B cell (primary cell): ENCODE results near the gene ADAMTS12. TPM values are rescaled to one million over a fixed set of nuclear protein-coding genes. Genes with fewer than 3 reads are reported as not detected.

Experiments
- ATAC-seq: fragments of 200-7000 bp; cut with Tn5 transposase; one replicate; pipeline ENCODE4 v1.10.0; 2021; ENCODE audit warnings: low read depth, mild to moderate bottlenecking, moderate number of reproducible peaks, moderate library complexity
- CTCF ChIA-PET: fragments of 350-600 bp; sonication (Branson Sonifier 250); formaldehyde crosslinking; loops from one replicate; lab custom pipeline; 2021; ENCODE audit warnings: antibody characterized with exemption, inconsistent platforms; lab: Charles Lee
- POLR2A ChIA-PET: fragments of 350-600 bp; sonication (Branson Sonifier 250); formaldehyde crosslinking; loops from one replicate; lab custom pipeline; 2021; ENCODE audit warnings: antibody characterized with exemption; lab: Charles Lee
- DNase-seq: peaks from one replicate; pipeline ENCODE4 v3.0.0; 2013
- H2AFZ ChIP-seq: 2 replicates; pipeline ENCODE4 v1.6.1; 2012; ENCODE audit warnings: mild to moderate bottlenecking, low read depth, low read length; ENCODE audit not compliant: insufficient read depth, poor library complexity, severe bottlenecking
- H3K27ac ChIP-seq, 2 donors: 1 replicate in 1 of 2; 2 replicates in 1 of 2; pipeline ENCODE4 v1.5.1; 2012 to 2013; ENCODE audit warnings: low read length in 2 of 2, mild to moderate bottlenecking in 2 of 2, moderate library complexity in 1 of 2
- H3K27me3 ChIP-seq, 4 experiments: fragments of 200-600 bp in 1 of 4; sonication (generic) in 1 of 4; replicated peaks in 1 of 4; 1 replicate in 2 of 4; 2 replicates in 2 of 4; pipeline versions ENCODE4 v1.6.1 to v1.7.0; 2013 to 2016; ENCODE audit warnings: low read length in 3 of 4, mild to moderate bottlenecking in 2 of 4, mixed read lengths in 1 of 4, moderate library complexity in 1 of 4; ENCODE audit not compliant: insufficient read depth in 4 of 4, control insufficient read depth in 3 of 4; ENCODE audit errors: control extremely low read depth in 1 of 4
- H3K36me3 ChIP-seq, 2 experiments: replicated peaks in 1 of 2; 1 replicate in 1 of 2; 2 replicates in 1 of 2; pipeline versions ENCODE4 v1.6.1 to v1.7.1; 2013; ENCODE audit warnings: low read length in 1 of 2; ENCODE audit not compliant: insufficient read depth in 2 of 2, control insufficient read depth in 1 of 2; ENCODE audit errors: control extremely low read depth in 1 of 2, extremely low read depth in 1 of 2
- H3K4me1 ChIP-seq, 2 donors: fragments of 200-600 bp in 1 of 2; sonication (generic) in 1 of 2; 1 replicate in 1 of 2; 2 replicates in 1 of 2; pipeline versions ENCODE4 v1.5.1 to v1.6.1; 2013 to 2017; ENCODE audit warnings: low read length in 2 of 2; ENCODE audit not compliant: control insufficient read depth in 2 of 2, insufficient read depth in 2 of 2
- H3K4me2 ChIP-seq: replicated peaks from 2 replicates; pipeline ENCODE3; 2012; ENCODE audit warnings: mild to moderate bottlenecking, low read depth, low read length; ENCODE audit not compliant: poor library complexity, severe bottlenecking
- H3K4me3 ChIP-seq, 5 experiments: fragments of 200-600 bp in 1 of 5; sonication (generic) in 1 of 5; 1 replicate in 3 of 5; 2 replicates in 2 of 5; pipeline versions ENCODE4 v1.5.1 to v1.7.0; 2011 to 2016; ENCODE audit warnings: low read length in 4 of 5, mild to moderate bottlenecking in 4 of 5, low read depth in 2 of 5, control low read depth in 1 of 5, moderate library complexity in 1 of 5; ENCODE audit not compliant: insufficient read depth in 1 of 5; ENCODE audit errors: control extremely low read depth in 1 of 5, extremely low read depth in 1 of 5
- H3K79me2 ChIP-seq: fragments of 200-600 bp; sonication (generic); one replicate; pipeline ENCODE4 v1.6.0; 2016; ENCODE audit warnings: low read length; ENCODE audit not compliant: control insufficient read depth, insufficient read depth
- H3K9ac ChIP-seq: fragments of 200-600 bp; sonication (generic); 2 replicates; pipeline ENCODE4 v1.6.1; 2017; ENCODE audit warnings: mild to moderate bottlenecking, low read length, moderate library complexity
- H3K9me3 ChIP-seq, 3 donors: one replicate each; pipeline versions ENCODE4 v1.6.1 to v1.7.1; 2013; ENCODE audit warnings: low read length in 2 of 3; ENCODE audit not compliant: control insufficient read depth in 2 of 3, insufficient read depth in 1 of 3; ENCODE audit errors: control extremely low read depth in 1 of 3
- H4K20me1 ChIP-seq: 2 replicates; pipeline ENCODE4 v1.6.0; 2012; ENCODE audit warnings: mild to moderate bottlenecking, low read length; ENCODE audit not compliant: insufficient read depth, control insufficient read depth, poor library complexity, severe bottlenecking
- H3K27ac Mint-ChIP-seq: one replicate; pipeline ENCODE4 v1.8.0; 2021; ENCODE audit warnings: mixed read lengths
- H3K27me3 Mint-ChIP-seq: one replicate; pipeline ENCODE4 v1.8.0; 2021; ENCODE audit warnings: mixed read lengths
- H3K4me1 Mint-ChIP-seq: one replicate; pipeline ENCODE4 v1.8.0; 2021; ENCODE audit warnings: mixed read lengths
- H3K4me3 Mint-ChIP-seq: one replicate; pipeline ENCODE4 v1.8.0; 2021; ENCODE audit warnings: mixed read lengths
- H3K9me3 Mint-ChIP-seq: one replicate; pipeline ENCODE4 v1.8.0; 2022; ENCODE audit warnings: mixed read lengths; ENCODE audit not compliant: insufficient read depth
- CTCF ChIP-seq: fragments of 200-600 bp; IDR thresholded peaks from one replicate; pipeline ENCODE4 v1.8.0; 2022; ENCODE audit warnings: antibody characterized with exemption, mild to moderate bottlenecking
- EZH2 ChIP-seq: IDR thresholded peaks from 2 replicates; pipeline ENCODE4 v1.6.1; 2012; ENCODE audit warnings: borderline replicate concordance, low read depth, mild to moderate bottlenecking, moderate library complexity, low read length; ENCODE audit not compliant: insufficient read depth, poor library complexity, severe bottlenecking
- WGBS: methylation state at CpG from one replicate; pipeline ENCODE4 v1.1.5; 2013; ENCODE audit warnings: missing lambda C conversion rate; ENCODE audit not compliant: insufficient coverage; 5-methylcytosine and 5-hydroxymethylcytosine counted together
- intact Hi-C: fragments of 100-400 bp; cut with micrococcal nuclease; formaldehyde crosslinking; loops from one replicate; pipeline ENCODE4 v1.10.0; 2022
- polyA plus RNA-seq: library from polyadenylated mRNA; depleted of rRNA; stranded (reverse); fragments of >200 nt; gene quantifications from 2 replicates; pipeline ENCODE4 v1.2.3, GENCODE V29; 2012
- total RNA-seq, 2 donors: library from RNA; stranded (reverse); fragments of 120-200 nt in 1 of 2; gene quantifications; 1 replicate in 1 of 2; 2 replicates in 1 of 2; pipeline versions ENCODE4 v1.2.3 to v1.2.4, GENCODE V29; 2013 to 2022

Gene ADAMTS12
- total and polyA plus RNA-seq, 2 donors (not counting 1 experiment from before 2014, with no cell fraction given): not detected

- peaks cover 26% of the 10 kb centered on the region for H3K27me3 Mint-ChIP-seq
- H3K4me1 Mint-ChIP-seq: peaks cover 17% of the 10 kb centered on the region
- Histone ChIP-seq H3K79me2 (no peaks in the 10 kb centered on the region), H3K27ac (no peak overlapping the region), H3K4me3 (no peak overlapping the region), H3K4me1 (peaks cover 13 to 20% of the 10 kb centered on the region in 2 donors), H4K20me1 (no peaks in the 10 kb centered on the region), H3K27me3 (peaks cover 0 to 35% (median 22%) of the 10 kb centered on the region in 4 experiments), H3K9ac (no peak overlapping the region), H3K9me3 (peaks cover 0 to 21% (median 0%) of the 10 kb centered on the region in 3 donors), H3K4me2 (no peak overlapping the region), H2AFZ (peak overlapping the region; percentile 9), H3K36me3 (no peaks in the 10 kb centered on the region)
- ATAC-seq (peak; percentile 33), DNase-seq (peak; percentile 13)
- intact Hi-C loops: loop anchor here (1.0 kb wide), 2 partner anchors 345 to 492 kb away; no protein-coding TSS in a partner anchor
- no peaks in the 10 kb centered on the region for H3K9me3 Mint-ChIP-seq
- TF ChIP-seq CTCF: no peak
- no peak for TF ChIP-seq EZH2
- CTCF ChIA-PET: interaction anchor here (1.2 to 4.4 kb wide), 8 partner anchors 10 to 498 kb away, joined by 3 to 97 read pairs (median 14); no protein-coding TSS in a partner anchor
- 67% methylated on average over 1 of the region's 3 CpGs for WGBS
- H3K4me3 Mint-ChIP-seq: no peak overlapping the region
- POLR2A ChIA-PET: no interaction called here
- peak overlapping the region; percentile 29 for H3K27ac Mint-ChIP-seq
These were observed 42.0 kb upstream of the ADAMTS12 start for GRCh38 chr5:33933723-33934169.

GRCh38 chr5:33931136-33931535, 39.3 kb upstream of the ADAMTS12 start:
- WGBS: 87% methylated on average over 5 of the region's 5 CpGs
- Histone ChIP-seq H3K27me3 (peaks cover 0 to 10% (median 9%) of the 10 kb centered on the region in 4 experiments), H2AFZ (no peak overlapping the region), H3K27ac (no peak overlapping the region), H3K4me2 (no peak overlapping the region), H3K9ac (no peak overlapping the region), H4K20me1 (no peaks in the 10 kb centered on the region), H3K79me2 (no peaks in the 10 kb centered on the region), H3K4me1 (peaks cover 9 to 18% of the 10 kb centered on the region in 2 donors), H3K36me3 (no peaks in the 10 kb centered on the region), H3K4me3 (no peak overlapping the region), H3K9me3 (peaks cover 0 to 3% (median 0%) of the 10 kb centered on the region in 3 donors)
- no peak for ATAC-seq
- DNase-seq: no peak
- no peaks in the 10 kb centered on the region for H3K9me3 Mint-ChIP-seq
- no peak overlapping the region for H3K27ac Mint-ChIP-seq
- no peak overlapping the region for H3K4me3 Mint-ChIP-seq
- CTCF ChIA-PET: interaction anchor here (0.8 to 2.2 kb wide), 3 partner anchors 12 to 495 kb away, joined by 3 to 13 read pairs (median 9); no protein-coding TSS in a partner anchor
- no peak for TF ChIP-seq CTCF
- peaks cover 23% of the 10 kb centered on the region for H3K4me1 Mint-ChIP-seq
- H3K27me3 Mint-ChIP-seq: peaks cover 13% of the 10 kb centered on the region
- intact Hi-C loops: no loop called here
- POLR2A ChIA-PET: no interaction called here
